Amniotic epithelial cell (primary cell): ENCODE measurements around the gene DYNC1I1.

Experiments
- DNase-seq: peaks from one replicate; pipeline ENCODE4 v3.0.0-alpha.2; 2010; ENCODE audit warnings: low read depth

Gene DYNC1I1

GRCh38 chr7:95971716-95972115, 199.4 kb downstream of the DYNC1I1 start:
- no peak for DNase-seq

- peak; percentile 22 for DNase-seq
These were observed 200.2 kb downstream of the DYNC1I1 start for GRCh38 chr7:95972523-95972922.

GRCh38 chr7:95974108-95974507, 201.8 kb downstream of the DYNC1I1 start:
- no peak for DNase-seq

GRCh38 chr7:95976369-95977060, 204.2 kb downstream of the DYNC1I1 start:
- no peak for DNase-seq

GRCh38 chr7:95977994-95978393, 205.6 kb downstream of the DYNC1I1 start:
- no peak for DNase-seq

GRCh38 chr7:95980167-95980566, 207.8 kb downstream of the DYNC1I1 start:
- no peak for DNase-seq

GRCh38 chr7:95980706-95981105, 208.4 kb downstream of the DYNC1I1 start:
- no peak for DNase-seq

GRCh38 chr7:95986178-95986764, 213.9 kb downstream of the DYNC1I1 start:
- no peak for DNase-seq

- DNase-seq: no peak
These were observed 216.9 kb downstream of the DYNC1I1 start for GRCh38 chr7:95989301-95989700.

GRCh38 chr7:95993380-95993779, 221.0 kb downstream of the DYNC1I1 start:
- DNase-seq: no peak

- no peak for DNase-seq
These were observed 223.8 kb downstream of the DYNC1I1 start for GRCh38 chr7:95996174-95996573.

- DNase-seq: no peak
These were observed 224.5 kb downstream of the DYNC1I1 start for GRCh38 chr7:95996886-95997285.

- no peak for DNase-seq
These were observed 225.3 kb downstream of the DYNC1I1 start for GRCh38 chr7:95997632-95998031.

GRCh38 chr7:95999481-95999880, 227.1 kb downstream of the DYNC1I1 start:
- DNase-seq: no peak

- DNase-seq: no peak
These were observed 232.2 kb downstream of the DYNC1I1 start for GRCh38 chr7:96004578-96004977.

GRCh38 chr7:96005271-96005670, 232.9 kb downstream of the DYNC1I1 start:
- no peak for DNase-seq

GRCh38 chr7:96009148-96009547, 236.8 kb downstream of the DYNC1I1 start:
- DNase-seq: no peak

- no peak for DNase-seq
These were observed 241.5 kb downstream of the DYNC1I1 start for GRCh38 chr7:96013836-96014235.

- DNase-seq: no peak
These were observed 242.3 kb downstream of the DYNC1I1 start for GRCh38 chr7:96014617-96015016.

GRCh38 chr7:96016056-96016586, 243.8 kb downstream of the DYNC1I1 start:
- no peak for DNase-seq

- no peak for DNase-seq
These were observed 244.4 kb downstream of the DYNC1I1 start for GRCh38 chr7:96016735-96017134.

GRCh38 chr7:96017877-96018276, 245.5 kb downstream of the DYNC1I1 start:
- no peak for DNase-seq

- no peak for DNase-seq
These were observed 249.2 kb downstream of the DYNC1I1 start for GRCh38 chr7:96021568-96021967.

- no peak for DNase-seq
These were observed 251.0 kb downstream of the DYNC1I1 start for GRCh38 chr7:96023387-96023786.
